Mesendoderm (in vitro differentiated cells): ENCODE results near the gene FNDC3B.

Experiments
- DNase-seq: peaks from one replicate; pipeline ENCODE4 v3.0.0; 2013
- H2AK5ac ChIP-seq: 2 replicates; pipeline ENCODE4 v1.6.1; 2013; ENCODE audit warnings: low read length, inconsistent platforms
- H2BK120ac ChIP-seq: 2 replicates; pipeline ENCODE4 v1.6.1; 2013; ENCODE audit warnings: low read depth, mild to moderate bottlenecking, low read length, moderate library complexity, mixed read lengths
- H2BK15ac ChIP-seq: replicated peaks from 2 replicates; pipeline ENCODE4 v1.6.1; 2013; ENCODE audit warnings: low read depth, mild to moderate bottlenecking, moderate library complexity
- H2BK5ac ChIP-seq: 2 replicates; pipeline ENCODE4 v1.6.1; 2013; ENCODE audit warnings: low read length, inconsistent platforms
- H3K18ac ChIP-seq: 2 replicates; pipeline ENCODE4 v1.6.1; 2013; ENCODE audit warnings: mild to moderate bottlenecking, low read length, mixed read lengths
- H3K23ac ChIP-seq: one replicate; pipeline ENCODE4 v1.6.1; 2013; ENCODE audit warnings: low read length
- H3K27ac ChIP-seq: 2 replicates; pipeline ENCODE4 v1.5.1; 2013; ENCODE audit warnings: low read depth, mild to moderate bottlenecking, inconsistent platforms, low read length, moderate library complexity
- H3K27me3 ChIP-seq: 2 replicates; pipeline ENCODE4 v1.6.1; 2013; ENCODE audit warnings: low read length, control low read depth, mild to moderate bottlenecking, inconsistent platforms; ENCODE audit not compliant: insufficient read depth, poor library complexity
- H3K36me3 ChIP-seq: 2 replicates; pipeline ENCODE4 v1.6.1; 2013; ENCODE audit warnings: low read length, inconsistent platforms; ENCODE audit not compliant: control insufficient read depth, insufficient read depth
- H3K4ac ChIP-seq: one replicate; pipeline ENCODE4 v1.6.1; 2013; ENCODE audit warnings: low read depth, mild to moderate bottlenecking, low read length, moderate library complexity
- H3K4me1 ChIP-seq: 2 replicates; pipeline ENCODE4 v1.6.1; 2013; ENCODE audit warnings: low read depth, low read length, inconsistent platforms; ENCODE audit not compliant: control insufficient read depth
- H3K4me2 ChIP-seq: 2 replicates; pipeline ENCODE4 v1.6.1; 2013; ENCODE audit warnings: low read length
- H3K4me3 ChIP-seq: 2 replicates; pipeline ENCODE4 v1.5.1; 2013; ENCODE audit warnings: mild to moderate bottlenecking, low read length
- H3K56ac ChIP-seq: one replicate; pipeline ENCODE4 v1.6.1; 2013; ENCODE audit warnings: low read length
- H3K79me1 ChIP-seq: 2 replicates; pipeline ENCODE4 v1.6.1; 2013; ENCODE audit warnings: low read length, inconsistent platforms
- H3K79me2 ChIP-seq: 2 replicates; pipeline ENCODE4 v1.6.1; 2013; ENCODE audit warnings: mild to moderate bottlenecking, low read length; ENCODE audit not compliant: control insufficient read depth, insufficient read depth
- H3K9ac ChIP-seq: 2 replicates; pipeline ENCODE4 v1.6.1; 2013; ENCODE audit warnings: low read length, inconsistent platforms
- H4K5ac ChIP-seq: one replicate; pipeline ENCODE4 v1.6.1; 2013; ENCODE audit warnings: low read length
- H4K8ac ChIP-seq: one replicate; pipeline ENCODE4 v1.6.1; 2013; ENCODE audit warnings: low read depth, mild to moderate bottlenecking, control low read depth, low read length, moderate library complexity
- WGBS: extraction: QIAGEN DNeasy Blood & Tissue Kit; methylation state at CpG from one replicate; pipeline ENCODE4 v1.1.7; 2013; ENCODE audit warnings: low lambda C conversion rate, missing lambda C conversion rate; ENCODE audit not compliant: insufficient coverage; ENCODE audit errors: extremely low coverage; 5-methylcytosine and 5-hydroxymethylcytosine counted together

The FNDC3B gene

GRCh38 chr3:172111163-172111562 is 71.8 kb downstream of the FNDC3B start:
- Histone ChIP-seq H3K23ac (no peak overlapping the region), H3K56ac (no peak overlapping the region), H3K79me2 (peaks cover 43% of the 10 kb centered on the region), H3K4me1 (no peaks in the 10 kb centered on the region), H3K36me3 (no peaks in the 10 kb centered on the region), H3K4ac (no peak overlapping the region), H3K27me3 (no peaks in the 10 kb centered on the region), H4K5ac (no peak overlapping the region), H2BK5ac (no peak overlapping the region), H2BK120ac (no peak overlapping the region), H3K27ac (no peak overlapping the region), H3K4me3 (no peak overlapping the region), H3K18ac (no peak overlapping the region), H3K79me1 (peaks cover 23% of the 10 kb centered on the region), H2BK15ac (no peak overlapping the region), H2AK5ac (no peak overlapping the region), H3K4me2 (no peak overlapping the region), H3K9ac (no peak overlapping the region), H4K8ac (no peak overlapping the region)
- no CpG with 5 or more reads among the region's 1 CpG for WGBS
- no peak for DNase-seq

GRCh38 chr3:172112078-172112733 is 72.8 kb downstream of the FNDC3B start:
- no peak overlapping the region for H3K18ac ChIP-seq
- no peak overlapping the region for H3K56ac ChIP-seq
- H3K36me3 ChIP-seq, result no peaks in the 10 kb centered on the region
- H2AK5ac ChIP-seq, result no peak overlapping the region
- H4K8ac ChIP-seq, result no peak overlapping the region
- no peaks in the 10 kb centered on the region for H3K4me1 ChIP-seq
- no peak overlapping the region for H3K4me3 ChIP-seq
- H2BK15ac ChIP-seq, result no peak overlapping the region
- no peak overlapping the region for H2BK120ac ChIP-seq
- no peak overlapping the region for H4K5ac ChIP-seq
- no peak overlapping the region for H3K4me2 ChIP-seq
- no peak overlapping the region for H3K9ac ChIP-seq
- peaks cover 33% of the 10 kb centered on the region for H3K79me2 ChIP-seq
- H3K23ac ChIP-seq, result no peak overlapping the region
- H2BK5ac ChIP-seq, result no peak overlapping the region
- no peak overlapping the region for H3K4ac ChIP-seq
- no peak for DNase-seq
- peaks cover 23% of the 10 kb centered on the region for H3K79me1 ChIP-seq
- no CpG with 5 or more reads among the region's 9 CpGs for WGBS
- H3K27me3 ChIP-seq, result no peaks in the 10 kb centered on the region
- H3K27ac ChIP-seq, result no peak overlapping the region

- no CpG with 5 or more reads among the region's 5 CpGs for WGBS
- H3K18ac ChIP-seq, result no peak overlapping the region
- H3K4me2 ChIP-seq, result no peak overlapping the region
- no peak overlapping the region for H2AK5ac ChIP-seq
- no peaks in the 10 kb centered on the region for H3K27me3 ChIP-seq
- DNase-seq, result no peak
- H3K79me1 ChIP-seq, result peaks cover 19% of the 10 kb centered on the region
- no peaks in the 10 kb centered on the region for H3K4me1 ChIP-seq
- H2BK15ac ChIP-seq, result no peak overlapping the region
- H3K27ac ChIP-seq, result no peak overlapping the region
- no peaks in the 10 kb centered on the region for H3K36me3 ChIP-seq
- H3K79me2 ChIP-seq, result peaks cover 28% of the 10 kb centered on the region
- no peak overlapping the region for H3K9ac ChIP-seq
- no peak overlapping the region for H3K4ac ChIP-seq
- H4K5ac ChIP-seq, result no peak overlapping the region
- H3K4me3 ChIP-seq, result no peak overlapping the region
- no peak overlapping the region for H3K23ac ChIP-seq
- no peak overlapping the region for H3K56ac ChIP-seq
- no peak overlapping the region for H2BK5ac ChIP-seq
- no peak overlapping the region for H4K8ac ChIP-seq
- no peak overlapping the region for H2BK120ac ChIP-seq
Measured at GRCh38 chr3:172112734-172113120, 73.3 kb downstream of the FNDC3B start.

GRCh38 chr3:172113710-172114109 is 74.3 kb downstream of the FNDC3B start:
- H3K4me3 ChIP-seq, result no peak overlapping the region
- peaks cover 2% of the 10 kb centered on the region for H3K36me3 ChIP-seq
- H3K79me2 ChIP-seq, result peaks cover 28% of the 10 kb centered on the region
- no peak overlapping the region for H3K4me2 ChIP-seq
- H3K79me1 ChIP-seq, result peaks cover 21% of the 10 kb centered on the region
- no peak overlapping the region for H3K9ac ChIP-seq
- H2AK5ac ChIP-seq, result no peak overlapping the region
- H3K4me1 ChIP-seq, result no peaks in the 10 kb centered on the region
- no peak overlapping the region for H2BK5ac ChIP-seq
- H3K4ac ChIP-seq, result no peak overlapping the region
- no peak overlapping the region for H3K23ac ChIP-seq
- H4K8ac ChIP-seq, result no peak overlapping the region
- H3K56ac ChIP-seq, result no peak overlapping the region
- no peaks in the 10 kb centered on the region for H3K27me3 ChIP-seq
- no peak overlapping the region for H3K27ac ChIP-seq
- H4K5ac ChIP-seq, result no peak overlapping the region
- no peak overlapping the region for H2BK120ac ChIP-seq
- WGBS, result 100% methylated on average over 1 of the region's 5 CpGs
- no peak for DNase-seq
- H2BK15ac ChIP-seq, result no peak overlapping the region
- no peak overlapping the region for H3K18ac ChIP-seq

GRCh38 chr3:172115059-172115458 is 75.7 kb downstream of the FNDC3B start:
- H3K4me1 ChIP-seq, result no peaks in the 10 kb centered on the region
- H3K36me3 ChIP-seq, result peaks cover 5% of the 10 kb centered on the region
- H4K8ac ChIP-seq, result no peak overlapping the region
- H3K27me3 ChIP-seq, result no peaks in the 10 kb centered on the region
- H3K9ac ChIP-seq, result no peak overlapping the region
- H3K27ac ChIP-seq, result no peak overlapping the region
- H2AK5ac ChIP-seq, result no peak overlapping the region
- no CpG with 5 or more reads among the region's 1 CpG for WGBS
- peaks cover 21% of the 10 kb centered on the region for H3K79me2 ChIP-seq
- H2BK5ac ChIP-seq, result no peak overlapping the region
- no peak overlapping the region for H3K4me2 ChIP-seq
- DNase-seq, result no peak
- H3K23ac ChIP-seq, result no peak overlapping the region
- no peak overlapping the region for H3K18ac ChIP-seq
- H2BK15ac ChIP-seq, result no peak overlapping the region
- no peak overlapping the region for H3K4me3 ChIP-seq
- H2BK120ac ChIP-seq, result no peak overlapping the region
- no peak overlapping the region for H3K56ac ChIP-seq
- no peak overlapping the region for H4K5ac ChIP-seq
- peaks cover 21% of the 10 kb centered on the region for H3K79me1 ChIP-seq
- H3K4ac ChIP-seq, result no peak overlapping the region

GRCh38 chr3:172115787-172116186 is 76.4 kb downstream of the FNDC3B start:
- no peak overlapping the region for H2BK120ac ChIP-seq
- H3K4me3 ChIP-seq, result no peak overlapping the region
- no peak overlapping the region for H3K23ac ChIP-seq
- no peak overlapping the region for H3K9ac ChIP-seq
- no CpG with 5 or more reads among the region's 4 CpGs for WGBS
- H2AK5ac ChIP-seq, result no peak overlapping the region
- peaks cover 15% of the 10 kb centered on the region for H3K79me2 ChIP-seq
- no peak overlapping the region for H2BK15ac ChIP-seq
- no peak overlapping the region for H3K18ac ChIP-seq
- H4K5ac ChIP-seq, result no peak overlapping the region
- H3K4ac ChIP-seq, result no peak overlapping the region
- no peak overlapping the region for H2BK5ac ChIP-seq
- H3K27me3 ChIP-seq, result no peaks in the 10 kb centered on the region
- no peak overlapping the region for H4K8ac ChIP-seq
- peaks cover 5% of the 10 kb centered on the region for H3K36me3 ChIP-seq
- DNase-seq, result no peak
- H3K27ac ChIP-seq, result no peak overlapping the region
- H3K4me2 ChIP-seq, result no peak overlapping the region
- no peaks in the 10 kb centered on the region for H3K4me1 ChIP-seq
- H3K56ac ChIP-seq, result no peak overlapping the region
- H3K79me1 ChIP-seq, result peaks cover 18% of the 10 kb centered on the region
